ENCODE results near the gene DNAAF8. TPM values are rescaled to one million over a fixed set of nuclear protein-coding genes. Genes with fewer than 3 reads are reported as not detected.
A peak's percentile ranks its signal among the peaks of the same experiment; 100 is the strongest.

Gene DNAAF8
- total and polyA plus RNA-seq, 4 donors: 1.2 to 6.0 (median 4.7) TPM

DNA sequence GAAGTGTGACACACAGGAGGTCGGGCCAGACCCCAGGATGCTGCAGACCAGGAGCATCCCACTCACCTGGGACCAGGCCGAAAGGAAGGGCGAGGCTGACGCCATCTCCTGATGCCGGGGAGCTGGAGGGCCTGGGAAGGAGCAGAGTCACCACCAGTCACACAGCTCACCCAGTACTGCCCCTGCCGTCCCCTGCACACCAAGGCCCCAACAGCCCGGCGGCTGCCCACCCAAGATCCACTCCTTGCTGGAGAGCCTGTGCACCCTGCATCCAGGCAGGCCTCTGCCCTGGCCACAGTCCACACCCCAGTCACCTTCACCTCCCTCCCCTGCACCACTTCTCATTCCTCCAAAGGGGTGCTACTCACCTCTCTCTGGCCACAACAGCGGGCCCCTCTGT lies 27.9 kb downstream of the DNAAF8 start:
- H3K4me3 ChIP-seq (ENCODE audit: low read depth, low read length): no peak overlapping the region
- WGBS (ENCODE audit: insufficient coverage): 97% methylated on average over 8 of the region's 9 CpGs
- no peak overlapping the region for H3K27ac ChIP-seq (ENCODE audit: low read depth, low read length)

DNA sequence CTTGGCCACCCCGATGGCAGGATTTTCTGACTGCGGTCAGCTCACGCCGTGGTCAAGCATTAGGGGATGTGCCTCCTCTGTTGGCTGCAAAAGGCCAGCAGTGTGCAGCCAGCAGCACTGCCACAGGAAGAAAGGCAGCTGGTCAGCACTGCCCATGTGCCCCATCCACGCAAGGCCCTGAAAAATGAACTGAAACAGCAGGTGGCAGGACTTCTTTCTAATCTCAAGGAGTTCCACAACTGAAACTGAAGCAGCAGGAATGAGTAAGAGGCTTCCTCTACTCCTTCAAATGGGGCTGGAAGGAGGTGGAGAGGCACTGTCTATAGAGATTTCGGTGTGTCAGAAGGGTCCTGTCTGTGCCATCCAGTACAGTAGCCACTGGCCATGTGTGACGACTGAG lies 29.5 kb downstream of the DNAAF8 start:
- Histone ChIP-seq H3K36me3 (ENCODE audit: control insufficient read depth, insufficient read depth, low read length) (peaks cover 68% of the 10 kb centered on the region), H3K27ac (ENCODE audit: low read depth, low read length) (no peak overlapping the region), H3K4me1 (ENCODE audit: control insufficient read depth, insufficient read depth, low read length) (peaks cover 30% of the 10 kb centered on the region), H3K27me3 (ENCODE audit: control insufficient read depth, insufficient read depth, low read length) (no peaks in the 10 kb centered on the region), H3K9me3 (ENCODE audit: control insufficient read depth, insufficient read depth, low read length) (no peaks in the 10 kb centered on the region), H3K4me3 (ENCODE audit: low read depth, low read length) (no peak overlapping the region)
- no peak for DNase-seq (ENCODE audit: low read depth in 4 of 6, low spot score in 6 of 6)
- WGBS (ENCODE audit: insufficient coverage): 86% methylated on average over 7 of the region's 7 CpGs

More for the DNA sequence above, 27.9 kb downstream of the DNAAF8 start:
- Histone ChIP-seq H3K36me3 (ENCODE audit: control insufficient read depth, insufficient read depth, low read length) (peaks cover 84% of the 10 kb centered on the region), H3K27me3 (ENCODE audit: control insufficient read depth, insufficient read depth, low read length) (no peaks in the 10 kb centered on the region), H3K9me3 (ENCODE audit: control insufficient read depth, insufficient read depth, low read length) (no peaks in the 10 kb centered on the region), H3K4me1 (ENCODE audit: control insufficient read depth, insufficient read depth, low read length) (peaks cover 16% of the 10 kb centered on the region)
- no peak for DNase-seq (ENCODE audit: low read depth in 4 of 6, low spot score in 6 of 6)

DNA sequence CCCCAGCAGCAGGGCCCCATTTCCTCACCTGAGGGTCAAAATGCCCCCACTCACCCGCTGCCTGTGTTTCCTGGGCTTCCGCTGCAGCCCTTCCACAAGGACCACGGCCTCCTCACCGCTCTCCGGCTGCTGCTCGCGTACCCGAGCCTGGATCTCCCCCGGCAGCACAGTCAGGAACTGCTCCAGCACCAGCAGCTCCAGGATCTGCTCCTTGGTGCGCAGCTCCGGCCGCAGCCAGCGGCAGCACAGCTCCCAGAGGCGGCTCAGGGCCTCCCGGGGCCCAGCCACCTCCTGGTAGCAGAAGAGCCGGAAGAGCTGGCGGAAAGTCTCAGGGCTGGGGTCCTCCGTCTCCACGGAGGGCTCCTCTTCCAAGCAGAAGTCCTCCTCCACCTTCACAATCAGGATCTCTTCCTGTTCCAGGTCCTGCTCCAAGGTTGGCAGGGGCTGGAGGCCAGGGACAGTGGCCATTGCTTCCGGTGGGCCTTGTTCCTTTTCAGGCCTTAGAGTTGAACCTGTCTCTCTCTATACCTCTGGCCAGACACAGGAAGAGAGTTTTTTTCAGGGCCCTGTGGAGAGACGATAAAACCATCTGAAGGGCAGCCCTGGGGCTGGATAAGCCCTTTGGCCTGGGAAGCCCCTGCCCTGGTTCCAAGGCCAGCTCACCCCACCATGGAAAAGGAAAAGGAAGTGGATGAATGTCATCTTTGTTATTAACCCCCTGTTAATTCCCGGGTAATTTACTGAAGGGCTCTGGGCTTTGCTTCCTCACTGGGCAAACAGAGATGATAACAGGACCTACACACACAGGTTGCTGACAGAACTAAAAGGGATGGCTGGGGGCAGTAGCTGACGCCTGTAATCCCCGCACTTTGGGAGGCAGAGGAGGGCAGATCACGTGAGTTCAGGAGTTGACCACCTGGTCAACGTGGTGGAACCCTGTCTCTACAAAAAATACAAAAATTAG lies 31.5 kb downstream of the DNAAF8 start:
- WGBS (ENCODE audit: insufficient coverage): 84% methylated on average over 23 of the region's 26 CpGs
- Histone ChIP-seq H3K9me3 (ENCODE audit: control insufficient read depth, insufficient read depth, low read length) (no peaks in the 10 kb centered on the region), H3K4me1 (ENCODE audit: control insufficient read depth, insufficient read depth, low read length) (peaks cover 36% of the 10 kb centered on the region), H3K36me3 (ENCODE audit: control insufficient read depth, insufficient read depth, low read length) (peaks cover 48% of the 10 kb centered on the region), H3K27ac (ENCODE audit: low read depth, low read length) (no peak overlapping the region), H3K27me3 (ENCODE audit: control insufficient read depth, insufficient read depth, low read length) (no peaks in the 10 kb centered on the region), H3K4me3 (ENCODE audit: low read depth, low read length) (peak overlapping the region; percentile 78)
- no peak for DNase-seq (ENCODE audit: low read depth in 4 of 6, low spot score in 6 of 6)

DNA sequence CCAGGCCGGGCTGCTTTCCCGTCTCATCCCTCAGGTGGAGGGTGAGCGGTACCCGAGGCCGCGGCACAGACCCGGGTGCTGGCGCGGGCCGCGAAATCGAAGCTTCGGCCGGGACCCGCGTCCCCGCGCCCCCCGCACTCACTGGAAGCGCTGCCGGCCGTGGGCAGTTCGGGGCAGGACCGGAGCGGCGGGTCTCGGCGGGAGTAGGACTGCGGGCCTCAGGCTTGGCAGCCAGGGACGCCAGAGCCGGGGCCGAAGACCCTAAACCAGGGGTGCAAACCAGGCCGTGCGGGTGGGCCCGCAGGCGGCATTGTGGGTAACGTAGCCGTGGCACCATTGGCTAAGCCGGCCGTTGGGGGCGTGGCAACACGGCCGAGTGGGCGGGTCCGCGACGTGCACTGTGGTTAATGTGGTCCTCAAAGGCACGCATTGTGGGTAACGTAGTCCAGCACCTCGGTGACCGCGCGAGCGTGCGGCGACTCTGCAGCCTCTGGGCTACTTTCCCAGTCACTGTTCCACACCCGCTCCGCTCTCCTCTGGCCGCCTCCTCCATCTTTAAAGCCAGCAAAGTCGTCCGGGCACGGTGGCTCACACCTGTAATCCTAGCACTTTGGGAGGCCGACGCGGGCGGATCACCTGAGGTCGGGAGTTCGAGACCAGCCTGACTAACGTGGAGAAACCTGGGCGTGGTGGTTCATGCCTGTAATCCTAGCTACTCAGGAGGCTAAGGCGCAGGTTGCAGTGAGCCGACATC lies 32.7 kb downstream of the DNAAF8 start, which contains the start of gene ZNF500:
ZNF500 (minus strand) TSS at position 288 of the 754 bp plus-strand sequence. CDS start 1,184 bp downstream, outside the sequence.
- peaks cover 36% of the 10 kb centered on the region for H3K4me1 ChIP-seq (ENCODE audit: control insufficient read depth, insufficient read depth, low read length)
- H3K36me3 ChIP-seq (ENCODE audit: control insufficient read depth, insufficient read depth, low read length): peaks cover 37% of the 10 kb centered on the region
- H3K9me3 ChIP-seq (ENCODE audit: control insufficient read depth, insufficient read depth, low read length): no peaks in the 10 kb centered on the region
- no peaks in the 10 kb centered on the region for H3K27me3 ChIP-seq (ENCODE audit: control insufficient read depth, insufficient read depth, low read length)
- 3% methylated on average over 68 of the region's 72 CpGs for WGBS (ENCODE audit: insufficient coverage)
- H3K4me3 ChIP-seq (ENCODE audit: low read depth, low read length): peak within 1 kb of the TSS; percentile 78
- DNase-seq (ENCODE audit: low read depth in 4 of 6, low spot score in 6 of 6): peak; percentile 91 to 99 (median 95)
- H3K27ac ChIP-seq (ENCODE audit: low read depth, low read length): peak within 1 kb of the TSS; percentile 87

DNA sequence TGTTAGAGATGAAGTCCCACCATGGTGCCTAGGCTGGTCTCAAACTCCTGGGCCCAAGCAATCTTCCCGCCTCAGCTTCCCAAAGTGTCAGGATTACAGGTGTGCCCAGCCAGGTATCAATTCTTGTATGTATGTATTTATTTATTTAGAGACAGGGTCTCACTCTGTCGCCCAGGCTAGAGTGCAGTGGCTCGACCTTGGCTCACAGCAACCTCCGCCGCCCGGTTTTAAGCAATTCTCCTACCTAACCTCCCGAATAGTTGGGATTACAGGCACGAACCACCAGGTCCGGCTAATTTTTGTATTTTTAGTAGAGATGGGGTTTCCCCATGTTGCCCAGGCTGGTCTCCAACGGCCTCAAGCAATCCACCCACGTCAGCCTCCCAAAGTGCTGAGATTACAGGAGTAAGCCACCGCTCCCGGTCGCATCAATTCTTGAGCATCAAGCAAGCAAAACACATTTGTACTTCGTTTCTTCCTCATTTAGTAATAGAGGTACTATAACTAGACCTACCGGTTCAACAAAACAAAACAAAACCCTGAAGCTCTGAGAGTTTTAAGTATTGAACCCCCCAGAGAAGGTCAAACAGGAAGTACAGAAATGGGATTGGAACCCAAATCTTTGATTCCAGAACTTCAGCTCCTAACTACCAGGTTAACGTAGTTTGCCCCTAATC lies 33.7 kb downstream of the DNAAF8 start:
- Histone ChIP-seq H3K9me3 (ENCODE audit: control insufficient read depth, insufficient read depth, low read length) (no peaks in the 10 kb centered on the region), H3K36me3 (ENCODE audit: control insufficient read depth, insufficient read depth, low read length) (peaks cover 27% of the 10 kb centered on the region), H3K27ac (ENCODE audit: low read depth, low read length) (peak overlapping the region; percentile 87), H3K27me3 (ENCODE audit: control insufficient read depth, insufficient read depth, low read length) (no peaks in the 10 kb centered on the region), H3K4me3 (ENCODE audit: low read depth, low read length) (peak overlapping the region; percentile 72), H3K4me1 (ENCODE audit: control insufficient read depth, insufficient read depth, low read length) (peaks cover 36% of the 10 kb centered on the region)
- 49% methylated on average over 3 of the region's 17 CpGs for WGBS (ENCODE audit: insufficient coverage)
- DNase-seq (ENCODE audit: low read depth in 4 of 6, low spot score in 6 of 6): peak in 1 of 6 donors; percentile 46

DNA sequence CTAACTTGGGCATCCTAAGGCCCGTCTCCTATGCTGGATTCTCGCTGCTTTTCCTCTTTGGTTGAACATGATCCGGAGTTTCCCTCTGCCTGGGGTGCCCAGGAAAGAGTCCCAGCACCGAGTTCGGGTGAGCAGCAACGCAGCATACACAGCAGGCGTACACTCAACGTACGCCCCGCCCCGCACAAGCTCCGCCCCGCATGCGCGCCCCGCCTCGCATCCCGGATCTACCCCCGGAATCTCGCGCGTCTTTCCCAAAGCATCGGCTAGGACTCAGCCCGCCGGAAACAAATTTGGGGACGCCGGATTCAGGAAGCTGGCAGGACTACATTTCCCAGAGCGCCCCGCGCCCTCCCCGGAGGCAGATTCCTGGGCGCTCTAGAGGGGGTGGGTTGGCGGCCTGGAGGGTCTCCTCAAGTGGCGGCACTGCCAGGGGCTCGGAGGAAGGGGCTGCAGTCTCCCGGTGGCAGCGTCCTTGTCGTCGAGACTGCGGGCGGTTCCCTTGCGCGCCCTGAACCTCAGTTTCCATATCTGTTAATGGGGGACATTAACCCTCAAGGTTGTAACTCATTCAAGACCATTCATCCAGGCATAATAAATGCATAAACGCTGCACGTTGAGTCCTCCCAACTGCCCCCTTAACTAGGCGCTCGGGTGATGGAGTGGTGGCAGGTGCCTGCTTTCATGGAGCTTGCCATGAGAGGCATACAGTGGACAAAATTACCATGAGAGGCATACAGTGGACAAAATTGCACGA lies 34.4 kb downstream of the DNAAF8 start:
- DNase-seq (ENCODE audit: low read depth in 4 of 6, low spot score in 6 of 6): peak; percentile 83 to 99 (median 94)
- no peaks in the 10 kb centered on the region for H3K27me3 ChIP-seq (ENCODE audit: control insufficient read depth, insufficient read depth, low read length)
- H3K36me3 ChIP-seq (ENCODE audit: control insufficient read depth, insufficient read depth, low read length): peaks cover 20% of the 10 kb centered on the region
- H3K9me3 ChIP-seq (ENCODE audit: control insufficient read depth, insufficient read depth, low read length): no peaks in the 10 kb centered on the region
- H3K27ac ChIP-seq (ENCODE audit: low read depth, low read length): peak overlapping the region; percentile 87
- H3K4me3 ChIP-seq (ENCODE audit: low read depth, low read length): peak overlapping the region; percentile 72
- H3K4me1 ChIP-seq (ENCODE audit: control insufficient read depth, insufficient read depth, low read length): peaks cover 36% of the 10 kb centered on the region
- 2% methylated on average over 36 of the region's 48 CpGs for WGBS (ENCODE audit: insufficient coverage)

DNA sequence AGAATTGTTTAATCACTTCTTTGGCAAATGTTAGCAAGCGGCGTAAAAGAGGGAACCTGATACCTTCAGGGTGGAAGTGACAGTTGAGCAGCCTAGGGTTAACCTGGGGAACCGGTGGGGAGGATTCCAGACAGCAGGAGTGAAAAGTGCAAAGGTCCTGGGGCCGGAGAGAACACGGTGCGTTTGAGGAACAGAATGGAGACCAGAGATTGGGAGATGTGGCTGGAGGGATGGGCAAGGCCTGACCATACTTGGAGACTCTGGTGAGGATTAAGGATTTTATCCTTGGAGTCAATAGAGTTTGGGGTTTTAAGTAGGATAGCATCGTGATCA lies 34.9 kb downstream of the DNAAF8 start:
- Histone ChIP-seq H3K9me3 (ENCODE audit: control insufficient read depth, insufficient read depth, low read length) (no peaks in the 10 kb centered on the region), H3K4me3 (ENCODE audit: low read depth, low read length) (no peak overlapping the region), H3K36me3 (ENCODE audit: control insufficient read depth, insufficient read depth, low read length) (peaks cover 15% of the 10 kb centered on the region), H3K27me3 (ENCODE audit: control insufficient read depth, insufficient read depth, low read length) (no peaks in the 10 kb centered on the region), H3K4me1 (ENCODE audit: control insufficient read depth, insufficient read depth, low read length) (peaks cover 36% of the 10 kb centered on the region), H3K27ac (ENCODE audit: low read depth, low read length) (no peak overlapping the region)
- DNase-seq (ENCODE audit: low read depth in 4 of 6, low spot score in 6 of 6): no peak
- WGBS (ENCODE audit: insufficient coverage): 70% methylated on average over 7 of the region's 7 CpGs

DNA sequence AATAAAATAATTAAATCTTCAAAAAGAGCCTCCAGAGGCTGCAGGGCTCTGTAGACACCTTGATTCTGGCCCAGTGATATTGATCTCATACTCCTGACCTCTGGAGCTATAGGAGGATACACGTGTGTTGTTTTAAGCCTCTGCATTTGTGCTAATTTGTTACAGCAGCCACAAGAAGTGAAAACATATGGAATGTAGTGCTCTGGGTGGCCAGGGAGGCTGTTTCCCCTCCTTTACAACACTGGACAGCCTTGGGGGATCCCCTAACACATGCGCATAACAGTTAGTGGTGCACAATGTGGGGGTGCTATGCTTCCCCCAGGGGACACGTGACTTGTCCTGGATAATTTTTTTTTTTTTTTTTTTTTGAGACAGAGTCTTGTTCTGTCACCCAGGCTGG lies 37.3 kb downstream of the DNAAF8 start:
- no peak overlapping the region for H3K4me3 ChIP-seq (ENCODE audit: low read depth, low read length)
- H3K27me3 ChIP-seq (ENCODE audit: control insufficient read depth, insufficient read depth, low read length): no peaks in the 10 kb centered on the region
- no peaks in the 10 kb centered on the region for H3K36me3 ChIP-seq (ENCODE audit: control insufficient read depth, insufficient read depth, low read length)
- no peak for DNase-seq (ENCODE audit: low read depth in 4 of 6, low spot score in 6 of 6)
- WGBS (ENCODE audit: insufficient coverage): 67% methylated on average over 1 of the region's 3 CpGs
- H3K9me3 ChIP-seq (ENCODE audit: control insufficient read depth, insufficient read depth, low read length): no peaks in the 10 kb centered on the region
- H3K4me1 ChIP-seq (ENCODE audit: control insufficient read depth, insufficient read depth, low read length): peaks cover 21% of the 10 kb centered on the region
- H3K27ac ChIP-seq (ENCODE audit: low read depth, low read length): no peak overlapping the region

DNA sequence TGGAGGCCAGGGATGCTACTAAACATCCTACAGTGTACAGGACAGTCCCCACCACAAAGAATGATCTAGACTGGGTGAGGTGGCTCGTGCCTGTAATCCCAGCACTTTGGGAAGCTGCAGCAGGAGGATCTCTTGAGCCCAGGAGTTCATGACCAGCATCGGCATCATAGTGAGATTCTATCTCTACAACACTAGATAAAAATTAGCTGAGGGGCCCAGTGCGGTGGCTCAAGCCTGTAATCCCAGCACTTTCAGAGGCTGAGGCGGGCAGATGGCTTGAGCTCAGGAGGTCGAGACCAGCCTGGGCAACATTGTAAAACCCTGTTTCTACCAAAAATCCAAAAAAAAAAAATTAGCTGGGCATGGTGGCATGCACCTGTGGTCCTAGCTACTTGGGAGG lies 38.0 kb downstream of the DNAAF8 start:
- DNase-seq (ENCODE audit: low read depth in 4 of 6, low spot score in 6 of 6): no peak
- no peak overlapping the region for H3K4me3 ChIP-seq (ENCODE audit: low read depth, low read length)
- no peaks in the 10 kb centered on the region for H3K9me3 ChIP-seq (ENCODE audit: control insufficient read depth, insufficient read depth, low read length)
- H3K27ac ChIP-seq (ENCODE audit: low read depth, low read length): no peak overlapping the region
- peaks cover 18% of the 10 kb centered on the region for H3K4me1 ChIP-seq (ENCODE audit: control insufficient read depth, insufficient read depth, low read length)
- WGBS (ENCODE audit: insufficient coverage): 93% methylated on average over 3 of the region's 5 CpGs
- no peaks in the 10 kb centered on the region for H3K27me3 ChIP-seq (ENCODE audit: control insufficient read depth, insufficient read depth, low read length)
- H3K36me3 ChIP-seq (ENCODE audit: control insufficient read depth, insufficient read depth, low read length): no peaks in the 10 kb centered on the region

Data from spinal cord (tissue), 10 donors.